ENCODE results near the gene ITCH.
A peak's percentile ranks its signal among the peaks of the same experiment; 100 is the strongest.
"Not testable (repeated sequence)": the region's sequence is repeated elsewhere in the genome, so short reads cannot be mapped to it uniquely, and the experiment has no call there.

ITCH gene

GRCh38 chr20:34472246-34472925 is 109.3 kb downstream of the ITCH start:
- no peak for DNase-seq

- peak in 2 of 6 experiments; percentile 4 to 6 for DNase-seq
Observed at GRCh38 chr20:34473262-34473883, 110.3 kb downstream of the ITCH start.

GRCh38 chr20:34475979-34476736 is 113.1 kb downstream of the ITCH start:
- DNase-seq = peak in 3 of 6 experiments; percentile 3 to 9 (median 5)

- DNase-seq = no peak
Observed at GRCh38 chr20:34479627-34480026, 116.6 kb downstream of the ITCH start.

DNA sequence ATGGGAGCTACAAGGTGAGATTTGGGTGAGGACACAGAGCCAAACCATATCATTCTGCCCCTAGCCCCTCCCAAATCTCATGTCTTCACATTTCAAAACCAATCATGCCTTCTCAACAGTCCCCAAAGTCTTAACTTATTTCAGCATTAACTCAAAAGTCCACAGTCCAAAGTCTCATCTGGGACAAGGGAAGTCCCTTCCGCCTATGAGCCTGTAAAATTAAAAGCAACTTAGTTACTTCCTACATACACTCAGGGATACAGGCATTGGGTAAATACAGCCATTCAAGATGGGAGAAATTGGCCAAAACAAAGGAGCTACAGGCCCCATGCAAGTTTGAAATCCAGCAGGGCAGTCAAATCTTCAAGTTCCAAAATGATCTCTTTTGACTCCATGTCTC is 119.1 kb downstream of the ITCH start:
- DNase-seq = not testable (repeated sequence)

- DNase-seq = not testable (repeated sequence)
Observed at GRCh38 chr20:34483585-34484220, 120.6 kb downstream of the ITCH start.

- no peak for DNase-seq
Observed at GRCh38 chr20:34485068-34485634, 122.1 kb downstream of the ITCH start.

GRCh38 chr20:34491226-34491931 is 128.3 kb downstream of the ITCH start:
- DNase-seq = no peak

DNA sequence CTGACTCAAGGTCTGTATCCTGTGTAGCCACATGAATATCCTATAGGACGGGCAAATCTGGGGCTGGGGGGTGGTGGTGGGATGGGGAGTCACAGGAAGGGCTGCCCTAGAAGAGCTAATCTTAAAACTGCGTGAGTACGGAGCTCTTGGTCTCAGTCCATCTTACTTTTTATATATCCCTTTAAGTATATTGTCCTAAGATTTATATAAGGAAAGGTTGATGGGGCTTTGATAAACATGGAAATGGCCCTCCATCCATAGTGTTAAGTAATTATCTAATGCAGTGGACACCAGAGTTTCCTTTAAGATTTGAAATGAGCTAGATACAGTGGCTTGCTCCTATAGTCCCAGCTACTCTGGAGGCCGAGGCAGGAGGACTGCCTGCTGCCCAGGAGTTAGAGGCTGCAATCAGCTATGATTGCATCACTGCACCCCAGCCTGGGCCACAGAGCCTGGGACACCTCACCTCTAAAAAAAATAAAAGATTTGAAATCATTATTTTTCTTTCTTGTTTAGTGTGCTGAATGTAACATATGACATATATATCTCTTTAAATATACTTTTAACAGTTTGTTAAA is 128.9 kb downstream of the ITCH start:
- no peak for DNase-seq

GRCh38 chr20:34493646-34494045 is 130.6 kb downstream of the ITCH start:
- DNase-seq = no peak

DNA sequence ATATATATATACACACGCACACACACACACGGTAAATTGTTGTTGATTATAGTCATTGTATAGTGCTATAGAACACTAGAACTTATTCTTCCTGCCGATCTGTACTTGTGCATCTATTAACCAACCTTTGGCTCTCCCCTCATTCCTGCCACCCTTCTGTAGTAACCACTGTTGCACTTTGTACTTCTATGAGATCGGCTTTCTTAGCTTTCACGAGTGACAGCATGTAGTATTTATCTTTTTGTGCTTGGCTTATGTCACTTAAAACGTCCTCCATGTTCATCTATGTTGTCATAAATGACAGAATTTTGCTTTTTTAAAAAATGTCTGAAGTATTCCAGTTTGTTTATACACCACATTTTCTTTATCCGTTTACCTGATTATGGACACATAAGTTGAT is 132.2 kb downstream of the ITCH start:
- DNase-seq = no peak

- no peak for DNase-seq
Observed at GRCh38 chr20:34495916-34496315, 132.8 kb downstream of the ITCH start.

- DNase-seq = not testable (repeated sequence)
Observed at GRCh38 chr20:34497596-34497995, 134.5 kb downstream of the ITCH start.

- DNase-seq = no peak
Observed at GRCh38 chr20:34500823-34501222, 137.8 kb downstream of the ITCH start.

DNA sequence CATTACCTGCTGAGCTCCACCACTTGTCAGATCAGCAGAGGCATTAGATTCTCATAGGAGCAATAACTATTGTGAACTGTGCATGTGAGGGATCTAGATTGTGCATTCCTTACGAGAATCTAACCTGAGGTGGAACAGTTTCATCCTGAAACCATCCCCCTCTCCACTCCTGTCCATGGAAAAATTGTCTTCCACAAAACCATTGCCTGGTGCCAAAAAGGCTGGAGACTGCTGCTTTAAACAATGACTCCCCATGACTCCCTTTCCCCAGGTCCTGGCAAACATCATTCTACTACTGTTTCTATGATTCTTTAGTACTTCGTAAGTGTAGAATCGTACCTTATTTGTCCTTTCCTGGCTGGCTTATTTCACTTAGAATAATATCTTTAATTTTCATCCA is 143.4 kb downstream of the ITCH start:
- no peak for DNase-seq

GRCh38 chr20:34507702-34508413 is 144.8 kb downstream of the ITCH start:
- no peak for DNase-seq

GRCh38 chr20:34510575-34510974 is 147.5 kb downstream of the ITCH start:
- no peak for DNase-seq

- DNase-seq = no peak
Observed at GRCh38 chr20:34511891-34512265, 148.8 kb downstream of the ITCH start.

GRCh38 chr20:34512266-34512954 is 149.3 kb downstream of the ITCH start:
- DNase-seq = no peak

- no peak for DNase-seq
Observed at GRCh38 chr20:34512955-34513419, 149.9 kb downstream of the ITCH start.

DNA sequence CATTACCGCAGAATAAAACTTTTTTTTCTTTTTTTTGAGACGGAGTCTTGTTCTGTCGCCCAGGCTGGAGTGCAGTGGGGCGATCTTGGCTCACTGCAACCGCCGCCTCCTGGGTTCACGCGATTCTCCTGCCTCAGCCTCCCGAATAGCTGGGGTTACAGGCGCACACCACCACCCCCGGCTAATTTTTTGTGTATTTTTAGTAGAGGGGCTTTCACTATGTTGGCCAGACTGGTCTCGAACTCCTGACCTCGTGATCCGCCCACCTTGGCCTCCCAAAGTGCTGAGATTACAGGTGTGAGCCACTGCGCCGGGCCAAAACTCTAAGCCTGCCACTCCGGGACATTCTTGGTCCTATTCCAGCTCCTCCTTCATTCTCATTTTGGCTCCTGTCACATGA is 151.0 kb downstream of the ITCH start:
- DNase-seq = not testable (repeated sequence)

Data from stimulated activated naive CD4-positive, alpha-beta T cell (primary cell).